ENCODE measurements around the gene TBC1D2B. TPM values are rescaled to one million over a fixed set of nuclear protein-coding genes. Genes with fewer than 3 reads are reported as not detected.
A peak's percentile ranks its signal among the peaks of the same experiment; 100 is the strongest.

The TBC1D2B gene
- total and polyA plus RNA-seq, 4 donors, result 21.8 to 62.9 (median 38.9) TPM

DNA sequence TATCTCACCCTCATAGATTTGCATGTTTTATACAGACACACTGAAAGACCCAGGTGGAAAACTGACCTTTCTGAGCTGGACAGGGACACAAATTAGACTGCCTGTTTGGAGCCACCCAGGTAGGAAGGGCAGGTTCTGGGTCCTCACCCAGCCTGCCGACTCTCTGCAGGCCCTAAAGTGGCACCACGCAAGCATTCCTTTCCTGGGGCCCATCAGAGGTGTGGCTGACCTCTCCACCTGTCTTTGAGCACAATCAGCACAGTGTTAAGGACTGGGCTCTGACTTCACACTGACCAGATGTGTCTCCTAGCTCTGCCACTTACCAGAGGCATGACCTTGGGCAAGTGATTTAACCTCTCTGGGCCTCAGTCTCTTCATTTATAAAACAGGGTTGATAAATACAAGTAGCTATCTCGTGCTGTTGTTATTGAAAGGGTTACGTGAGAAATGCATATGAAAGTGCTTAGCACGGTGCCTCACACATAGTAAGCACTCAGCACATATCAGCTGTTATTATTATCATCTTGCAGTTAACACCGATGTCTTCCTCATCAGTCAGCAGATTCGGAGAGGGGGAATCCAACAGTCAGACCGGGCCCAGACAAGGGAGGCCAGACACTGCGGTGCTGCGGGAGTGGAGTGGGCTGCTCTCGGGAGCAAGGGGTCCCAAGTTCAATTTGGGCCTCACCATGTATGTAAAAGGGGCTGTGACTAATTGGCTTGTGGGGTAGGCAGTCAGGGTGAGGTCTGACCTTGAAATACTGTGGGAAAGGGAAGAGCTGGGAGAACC, 2.0 kb upstream of the TBC1D2B start:
- ATAC-seq (ENCODE audit: insufficient read depth, low FRiP score) (no peak), DNase-seq (no peak)
- H3K4me1 ChIP-seq (ENCODE audit: control insufficient read depth in 5 of 5, insufficient read depth in 5 of 5, low read length in 5 of 5), result peaks cover 0 to 26% (median 9%) of the 10 kb centered on the region in 5 donors
- WGBS, 2 donors, result 87 to 93% methylated on average over 11 of the region's 11 CpGs
- H3K36me3 ChIP-seq (ENCODE audit: control insufficient read depth in 4 of 4, insufficient read depth in 4 of 4, low read length in 4 of 4), result peaks cover 0 to 5% (median 0%) of the 10 kb centered on the region in 4 donors
- H3K9ac ChIP-seq (ENCODE audit: insufficient read depth in 1 of 2, low read length in 2 of 2), result no peak overlapping the region
- TF ChIP-seq CTCF (IDR thresholded peaks at IDR 0.05; ENCODE audit: control extremely low read depth, extremely low read depth), result no peak
- H3K4me3 ChIP-seq, result no peak overlapping the region
- no peaks in the 10 kb centered on the region for H3K9me3 ChIP-seq (ENCODE audit: control insufficient read depth in 4 of 4, insufficient read depth in 3 of 4, low read length in 3 of 4)
- H3K27me3 ChIP-seq (ENCODE audit: control insufficient read depth in 3 of 3, insufficient read depth in 3 of 3, low read length in 2 of 3), result no peaks in the 10 kb centered on the region
- peak overlapping the region in 1 of 2 donors; percentile 6 for H3K27ac ChIP-seq (ENCODE audit: low read depth in 1 of 2, low read length in 1 of 2)

GRCh38 chr15:78077871-78078210, 330 bp upstream of the TBC1D2B start:
- no peak for TF ChIP-seq CTCF (IDR thresholded peaks at IDR 0.05; ENCODE audit: control extremely low read depth, extremely low read depth)
- peaks cover 0 to 5% (median 0%) of the 10 kb centered on the region in 4 donors for H3K36me3 ChIP-seq (ENCODE audit: control insufficient read depth in 4 of 4, insufficient read depth in 4 of 4, low read length in 4 of 4)
- peaks cover 0 to 28% (median 9%) of the 10 kb centered on the region in 5 donors for H3K4me1 ChIP-seq (ENCODE audit: control insufficient read depth in 5 of 5, insufficient read depth in 5 of 5, low read length in 5 of 5)
- no peak overlapping the region for H3K9ac ChIP-seq (ENCODE audit: insufficient read depth in 1 of 2, low read length in 2 of 2)
- peak overlapping the region in 1 of 2 donors; percentile 93 for H3K27ac ChIP-seq (ENCODE audit: low read depth in 1 of 2, low read length in 1 of 2)
- peak overlapping the region; percentile 78 for H3K4me3 ChIP-seq
- no peaks in the 10 kb centered on the region for H3K9me3 ChIP-seq (ENCODE audit: control insufficient read depth in 4 of 4, insufficient read depth in 3 of 4, low read length in 3 of 4)
- DNase-seq, result peak in 1 of 3 donors; percentile 57
- no peak for ATAC-seq (ENCODE audit: insufficient read depth, low FRiP score)
- H3K27me3 ChIP-seq (ENCODE audit: control insufficient read depth in 3 of 3, insufficient read depth in 3 of 3, low read length in 2 of 3), result no peaks in the 10 kb centered on the region
- 12 to 19% methylated on average over 7 of the region's 7 CpGs for WGBS, 2 donors

GRCh38 chr15:78076231-78077052, 1.1 kb downstream of the TBC1D2B start:
- H3K9me3 ChIP-seq (ENCODE audit: control insufficient read depth in 4 of 4, insufficient read depth in 3 of 4, low read length in 3 of 4), result no peaks in the 10 kb centered on the region
- peaks cover 5 to 36% (median 11%) of the 10 kb centered on the region in 5 donors for H3K4me1 ChIP-seq (ENCODE audit: control insufficient read depth in 5 of 5, insufficient read depth in 5 of 5, low read length in 5 of 5)
- ATAC-seq (ENCODE audit: insufficient read depth, low FRiP score), result no peak
- H3K27ac ChIP-seq (ENCODE audit: low read depth in 1 of 2, low read length in 1 of 2), result peak overlapping the region; percentile 54 to 93
- peak overlapping the region; percentile 78 for H3K4me3 ChIP-seq
- WGBS, 2 donors, result 31 to 43% methylated on average over 17 of the region's 17 CpGs
- peak overlapping the region; percentile 30 to 39 for H3K9ac ChIP-seq (ENCODE audit: insufficient read depth in 1 of 2, low read length in 2 of 2)
- TF ChIP-seq CTCF (IDR thresholded peaks at IDR 0.05; ENCODE audit: control extremely low read depth, extremely low read depth), result no peak
- peaks cover 0 to 5% (median 0%) of the 10 kb centered on the region in 4 donors for H3K36me3 ChIP-seq (ENCODE audit: control insufficient read depth in 4 of 4, insufficient read depth in 4 of 4, low read length in 4 of 4)
- DNase-seq, result peak in 1 of 3 donors; percentile 43
- H3K27me3 ChIP-seq (ENCODE audit: control insufficient read depth in 3 of 3, insufficient read depth in 3 of 3, low read length in 2 of 3), result no peaks in the 10 kb centered on the region

Data from lung (tissue), 12 donors.